Nephron (organoid): ENCODE data around the gene RECK.

Source experiments
- H3K27ac Mint-ChIP-seq, 3 experiments: 2 replicates each; pipeline ENCODE4 v1.8.0; 2020; ENCODE audit warnings: mixed read lengths in 3 of 3, mild to moderate bottlenecking in 2 of 3, moderate library complexity in 1 of 3
- H3K27me3 Mint-ChIP-seq: 2 replicates; pipeline ENCODE4 v1.8.0; 2021; ENCODE audit warnings: low read depth, mild to moderate bottlenecking, moderate library complexity, mixed read lengths
- H3K36me3 Mint-ChIP-seq: 2 replicates; pipeline ENCODE4 v1.8.0; 2020; ENCODE audit warnings: low read depth, mixed read lengths
- H3K4me1 Mint-ChIP-seq: 2 replicates; pipeline ENCODE4 v1.8.0; 2020; ENCODE audit warnings: mixed read lengths
- H3K4me3 Mint-ChIP-seq, 3 experiments: 2 replicates each; pipeline ENCODE4 v1.8.0; 2020; ENCODE audit warnings: mild to moderate bottlenecking in 3 of 3, mixed read lengths in 3 of 3, moderate library complexity in 2 of 3
- H3K9me3 Mint-ChIP-seq: 2 replicates; pipeline ENCODE4 v1.8.0; 2020; ENCODE audit warnings: mixed read lengths
- CTCF ChIP-seq, 3 experiments: fragments of 200-600 bp; sonication (generic); IDR thresholded peaks; one replicate each; pipeline ENCODE4 v1.5.0; 2021; ENCODE audit warnings: antibody characterized with exemption in 3 of 3; ENCODE audit not compliant: unreplicated experiment in 3 of 3

The RECK gene

GRCh38 chr9:36040271-36040925 lies 3.7 kb downstream of the RECK start:
- peaks cover 8% of the 10 kb centered on the region for H3K36me3 Mint-ChIP-seq
- H3K4me3 Mint-ChIP-seq = no peak overlapping the region
- peaks cover 3% of the 10 kb centered on the region for H3K9me3 Mint-ChIP-seq
- H3K27ac Mint-ChIP-seq = no peak overlapping the region
- no peak for TF ChIP-seq CTCF (IDR thresholded peaks at IDR 0.05; ENCODE audit: unreplicated experiment in 3 of 3)
- no peaks in the 10 kb centered on the region for H3K27me3 Mint-ChIP-seq
- peaks cover 28% of the 10 kb centered on the region for H3K4me1 Mint-ChIP-seq

GRCh38 chr9:36041506-36041905 lies 4.8 kb downstream of the RECK start:
- Mint-ChIP-seq H3K4me3 (no peak overlapping the region), H3K9me3 (peaks cover 3% of the 10 kb centered on the region), H3K4me1 (peaks cover 34% of the 10 kb centered on the region), H3K36me3 (peaks cover 8% of the 10 kb centered on the region), H3K27ac (no peak overlapping the region), H3K27me3 (no peaks in the 10 kb centered on the region)
- TF ChIP-seq CTCF (IDR thresholded peaks at IDR 0.05; ENCODE audit: unreplicated experiment in 3 of 3) = no peak

DNA sequence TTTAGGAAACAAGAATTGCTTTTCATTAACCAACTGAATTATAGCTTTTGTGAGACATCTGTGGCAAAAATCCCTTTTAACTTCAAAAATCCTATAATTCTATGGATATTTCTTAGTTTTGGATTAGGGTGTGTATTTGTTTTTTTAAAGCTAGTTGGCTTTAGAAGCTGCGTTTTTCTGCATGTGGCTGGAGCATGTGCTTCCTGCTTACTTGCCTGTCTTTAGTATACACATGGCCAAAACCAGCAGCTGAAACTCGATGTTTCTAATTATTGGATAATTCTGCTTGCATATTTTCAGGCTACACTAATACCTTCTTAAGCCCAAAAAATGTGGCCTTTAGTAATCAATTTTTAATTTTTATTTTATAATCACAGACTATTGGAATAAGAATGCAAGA lies 8.9 kb downstream of the RECK start:
- TF ChIP-seq CTCF (IDR thresholded peaks at IDR 0.05; ENCODE audit: unreplicated experiment in 3 of 3) = no peak
- no peak overlapping the region for H3K27ac Mint-ChIP-seq
- no peak overlapping the region for H3K4me3 Mint-ChIP-seq
- H3K4me1 Mint-ChIP-seq = peaks cover 15% of the 10 kb centered on the region
- no peaks in the 10 kb centered on the region for H3K27me3 Mint-ChIP-seq
- peaks cover 8% of the 10 kb centered on the region for H3K36me3 Mint-ChIP-seq
- H3K9me3 Mint-ChIP-seq = peaks cover 3% of the 10 kb centered on the region

DNA sequence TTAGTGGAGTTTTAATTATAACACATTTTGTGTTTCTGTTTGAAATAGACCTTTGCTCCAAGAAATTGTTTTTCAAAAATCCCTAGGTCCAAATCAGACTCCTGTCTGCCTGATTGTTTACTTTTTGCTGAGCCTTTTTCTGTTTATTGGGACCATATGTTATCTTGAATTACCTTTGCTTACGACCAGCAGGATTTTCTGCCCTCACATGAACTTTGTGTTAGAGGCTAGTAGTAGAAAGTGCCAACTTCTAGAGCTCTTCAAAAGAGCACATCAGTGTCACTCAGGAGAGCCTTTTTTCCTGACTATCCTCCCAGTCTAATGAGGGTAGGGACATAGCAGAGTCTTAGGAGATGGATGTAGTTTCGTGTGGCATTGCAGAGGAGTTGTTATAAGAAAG lies 10.2 kb downstream of the RECK start:
- Mint-ChIP-seq H3K9me3 (peaks cover 3% of the 10 kb centered on the region), H3K27ac (no peak overlapping the region), H3K4me1 (peaks cover 6% of the 10 kb centered on the region), H3K4me3 (no peak overlapping the region), H3K36me3 (peaks cover 8% of the 10 kb centered on the region), H3K27me3 (no peaks in the 10 kb centered on the region)
- no peak for TF ChIP-seq CTCF (IDR thresholded peaks at IDR 0.05; ENCODE audit: unreplicated experiment in 3 of 3)

- H3K4me3 Mint-ChIP-seq = no peak overlapping the region
- peaks cover 6% of the 10 kb centered on the region for H3K4me1 Mint-ChIP-seq
- no peaks in the 10 kb centered on the region for H3K9me3 Mint-ChIP-seq
- H3K36me3 Mint-ChIP-seq = peaks cover under 1% of the 10 kb centered on the region
- H3K27ac Mint-ChIP-seq = no peak overlapping the region
- TF ChIP-seq CTCF (IDR thresholded peaks at IDR 0.05; ENCODE audit: unreplicated experiment in 3 of 3) = no peak
- no peaks in the 10 kb centered on the region for H3K27me3 Mint-ChIP-seq
These were observed 12.7 kb downstream of the RECK start for GRCh38 chr9:36049408-36049807.

- H3K4me3 Mint-ChIP-seq = no peak overlapping the region
- H3K9me3 Mint-ChIP-seq = no peaks in the 10 kb centered on the region
- no peak overlapping the region for H3K27ac Mint-ChIP-seq
- TF ChIP-seq CTCF (IDR thresholded peaks at IDR 0.05; ENCODE audit: unreplicated experiment in 3 of 3) = no peak
- H3K27me3 Mint-ChIP-seq = no peaks in the 10 kb centered on the region
- peaks cover 6% of the 10 kb centered on the region for H3K4me1 Mint-ChIP-seq
- H3K36me3 Mint-ChIP-seq = no peaks in the 10 kb centered on the region
These were observed 13.8 kb downstream of the RECK start for GRCh38 chr9:36050476-36050875.
